NCI-H1930 (cell line): ENCODE measurements around the gene CPEB2.
"Not testable (repeated sequence)": the region's sequence is repeated elsewhere in the genome, so short reads cannot be mapped to it uniquely, and the experiment has no call there.

Experiments
- DNase-seq, 2 experiments: peaks; one replicate each; lab custom pipeline; 2025; lab: John Stamatoyannopoulos, UW

Gene CPEB2

DNA sequence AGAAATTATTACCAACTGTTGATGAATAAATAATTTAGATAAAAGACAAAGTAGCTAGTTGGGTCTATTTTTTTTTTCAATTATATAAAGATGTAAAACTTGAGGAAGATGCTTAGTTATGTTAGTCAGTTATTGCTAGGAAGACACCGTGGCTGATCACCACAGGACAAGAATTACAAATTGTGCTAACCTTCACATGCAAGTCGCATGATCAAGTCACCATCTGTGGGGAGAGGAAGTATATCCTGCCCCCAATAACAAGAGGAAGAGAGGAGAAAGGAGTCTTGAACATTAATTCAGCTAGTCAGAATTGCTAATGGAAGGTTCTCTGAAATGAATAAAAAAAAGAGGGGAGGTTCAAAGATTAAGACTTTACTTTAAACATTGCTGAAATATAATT, 52.3 kb downstream of the CPEB2 start:
- no peak for DNase-seq

GRCh38 chr4:15060213-15060612, 57.9 kb downstream of the CPEB2 start:
- DNase-seq = no peak

DNA sequence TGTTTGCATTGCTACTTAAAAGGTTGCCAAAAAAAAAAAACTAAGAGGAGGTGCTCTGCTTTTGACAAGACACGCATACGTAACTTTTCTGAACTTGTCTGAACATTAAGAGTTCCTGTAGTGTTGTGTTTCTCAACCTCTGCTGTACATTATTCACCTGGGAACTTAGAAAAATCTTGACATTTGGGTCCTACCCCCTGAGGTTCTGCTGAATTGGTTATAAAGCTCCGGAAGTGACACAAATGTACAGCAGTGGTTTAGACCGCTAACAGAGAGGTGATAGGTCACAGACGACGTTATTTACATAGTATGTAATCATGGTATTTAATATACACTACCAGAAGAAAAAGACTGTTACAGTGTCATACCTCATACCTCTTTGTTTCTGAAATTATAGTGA, 61.1 kb downstream of the CPEB2 start:
- no peak for DNase-seq

DNA sequence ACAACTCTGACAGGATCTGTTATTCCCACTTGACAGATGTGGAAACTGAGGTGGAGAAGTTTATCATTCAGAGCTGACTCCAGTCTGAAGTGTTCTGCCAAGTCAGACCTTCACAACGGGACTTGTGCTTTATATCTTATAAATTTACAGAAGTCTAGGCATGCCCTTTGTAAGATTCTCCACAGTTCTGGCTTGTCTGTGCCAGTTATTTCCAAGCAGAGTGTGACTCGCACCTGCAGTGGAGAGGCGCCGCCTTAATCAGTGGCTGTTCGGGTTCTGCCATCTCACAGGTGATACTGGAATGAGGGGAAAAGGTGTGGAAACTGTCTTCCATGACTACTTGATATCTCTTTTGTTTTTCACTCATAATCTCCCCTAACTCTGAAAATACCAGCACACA, 63.2 kb downstream of the CPEB2 start:
- DNase-seq = no peak

DNA sequence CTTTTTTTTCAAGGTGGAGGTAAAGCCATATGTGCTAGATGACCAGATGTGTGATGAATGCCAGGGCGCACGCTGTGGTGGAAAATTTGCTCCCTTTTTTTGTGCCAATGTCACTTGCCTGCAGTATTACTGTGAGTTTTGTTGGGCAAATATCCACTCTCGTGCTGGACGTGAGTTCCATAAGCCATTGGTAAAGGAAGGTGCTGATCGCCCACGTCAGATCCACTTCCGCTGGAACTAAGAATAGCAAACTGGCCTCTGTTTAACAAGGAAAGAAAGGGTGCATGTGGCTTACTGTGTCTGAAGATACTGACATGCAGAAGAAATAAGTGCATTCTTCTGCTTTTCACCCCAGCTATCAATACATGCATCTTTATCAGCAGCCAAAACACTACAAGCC, 63.9 kb downstream of the CPEB2 start:
- no peak for DNase-seq

DNA sequence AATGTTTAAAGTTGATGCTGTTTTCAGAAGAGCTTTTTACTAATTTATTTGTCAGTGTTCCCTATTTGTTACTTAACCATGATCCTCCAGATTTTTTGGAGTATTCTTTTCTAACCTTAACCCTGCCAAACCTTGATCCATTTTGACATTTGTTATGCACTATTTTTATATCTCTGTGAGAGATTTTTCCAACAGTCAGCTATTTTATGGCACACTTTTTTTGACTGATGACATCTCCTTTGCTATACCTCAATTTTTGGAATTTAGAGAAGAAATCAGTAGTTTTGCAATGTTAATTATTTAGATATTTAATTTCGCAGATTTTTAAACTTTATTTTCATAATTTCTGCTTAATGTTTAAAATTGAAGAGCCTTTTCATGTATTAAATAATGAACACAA, 66.0 kb downstream of the CPEB2 start:
- DNase-seq = no peak

GRCh38 chr4:15075875-15076274, 73.6 kb downstream of the CPEB2 start:
- DNase-seq = no peak

DNA sequence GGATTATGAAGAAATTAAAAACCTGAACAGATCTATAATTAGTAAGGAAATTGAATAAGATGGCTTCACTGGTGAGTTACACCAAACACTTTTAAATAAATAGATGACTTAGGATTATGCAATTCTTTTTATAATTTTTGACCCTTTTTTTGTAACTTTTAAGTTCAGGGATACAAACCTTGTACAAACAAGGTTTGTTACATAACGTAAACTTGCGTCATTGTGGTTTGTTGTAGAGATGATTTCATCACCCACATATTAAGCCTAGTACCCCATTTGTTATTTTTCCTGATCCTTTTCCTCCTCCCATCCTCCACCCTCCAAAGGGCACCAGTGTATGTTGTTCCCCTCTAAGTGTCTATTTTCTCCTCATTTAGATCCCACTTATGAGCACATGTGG, 75.7 kb downstream of the CPEB2 start:
- no peak for DNase-seq

DNA sequence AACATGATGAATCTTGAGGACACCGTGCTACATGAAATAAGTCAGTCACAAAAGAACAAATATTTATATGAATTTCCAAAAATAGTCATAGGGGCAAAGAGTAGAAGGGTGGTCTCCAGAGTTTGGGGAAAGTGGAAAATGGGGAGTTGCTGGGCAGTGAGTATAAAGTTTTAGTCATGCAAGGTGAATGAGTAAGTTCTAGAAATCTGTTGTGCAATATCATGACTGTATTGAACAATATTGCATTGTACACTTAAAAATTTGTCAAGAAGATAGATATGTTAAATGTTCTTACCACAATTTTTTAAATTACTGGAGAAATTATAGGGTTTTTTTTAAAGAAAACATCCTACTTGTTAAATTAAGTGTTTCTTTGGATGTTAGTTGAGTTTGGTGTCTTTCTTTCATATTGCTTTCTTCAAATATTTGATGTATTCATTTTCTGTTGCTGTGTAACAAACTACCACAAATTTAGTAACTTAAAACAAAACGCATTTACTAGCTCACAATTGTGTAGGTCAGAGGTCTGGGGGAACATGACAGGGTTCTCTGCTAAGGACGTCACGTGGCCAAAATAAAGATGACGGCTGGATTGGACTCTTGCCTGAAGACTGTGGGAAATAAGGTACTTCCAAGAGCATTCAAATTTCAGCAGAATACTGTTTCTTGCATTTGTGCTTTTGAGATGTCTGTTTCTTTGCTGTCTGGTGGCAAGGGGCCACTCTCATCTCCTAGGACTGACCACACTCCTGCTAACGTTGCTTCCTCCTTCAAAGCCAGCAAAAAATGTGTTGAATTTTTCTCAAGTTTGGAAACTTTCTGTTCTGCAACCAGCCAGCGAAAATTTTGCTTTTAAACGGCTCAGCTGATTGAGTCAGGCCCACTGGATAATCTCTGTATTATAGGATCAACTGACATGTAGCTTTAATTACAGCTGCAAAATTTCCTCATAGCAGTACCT, 76.7 kb downstream of the CPEB2 start:
- DNase-seq = no peak

DNA sequence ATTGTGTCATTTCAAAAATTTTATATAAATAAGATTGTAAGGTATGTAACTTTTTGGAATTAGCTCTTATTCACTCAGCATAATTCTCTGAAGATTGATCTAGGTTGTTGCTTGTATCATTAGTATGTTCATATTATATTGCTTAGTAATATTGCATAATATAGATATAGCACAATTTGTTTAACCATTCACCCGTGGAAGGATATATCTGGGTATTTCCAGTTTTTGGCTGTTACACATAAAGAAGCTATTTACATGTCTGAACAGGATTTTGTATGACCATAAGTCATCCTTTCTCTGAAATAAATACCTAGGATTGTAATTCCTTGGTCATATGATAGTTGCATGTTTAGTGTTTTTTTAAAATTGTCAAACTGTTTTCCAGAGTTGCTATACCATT, 82.5 kb downstream of the CPEB2 start:
- DNase-seq = no peak

- DNase-seq = not testable (repeated sequence)
Measured at GRCh38 chr4:15085762-15086161, 83.5 kb downstream of the CPEB2 start.

DNA sequence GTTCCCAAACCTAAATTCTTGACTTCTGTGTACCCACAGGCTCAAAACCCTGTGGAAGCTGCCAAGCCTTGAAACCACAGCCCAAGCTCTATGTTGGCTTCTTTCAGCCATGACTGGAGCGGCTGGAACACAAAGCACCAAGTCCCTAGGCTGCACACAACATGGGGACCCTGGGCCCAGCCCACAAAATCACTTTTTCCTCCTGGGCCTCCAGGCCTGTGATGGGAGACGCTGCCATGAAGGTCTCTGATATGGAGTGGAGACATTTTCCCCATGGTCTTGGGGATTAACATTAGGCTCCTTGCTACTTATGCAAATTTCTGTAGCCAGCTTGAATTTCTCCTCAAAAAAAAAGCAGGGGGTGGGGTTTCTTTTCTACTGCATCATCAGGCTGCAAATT, 84.0 kb downstream of the CPEB2 start:
- DNase-seq = not testable (repeated sequence)

DNA sequence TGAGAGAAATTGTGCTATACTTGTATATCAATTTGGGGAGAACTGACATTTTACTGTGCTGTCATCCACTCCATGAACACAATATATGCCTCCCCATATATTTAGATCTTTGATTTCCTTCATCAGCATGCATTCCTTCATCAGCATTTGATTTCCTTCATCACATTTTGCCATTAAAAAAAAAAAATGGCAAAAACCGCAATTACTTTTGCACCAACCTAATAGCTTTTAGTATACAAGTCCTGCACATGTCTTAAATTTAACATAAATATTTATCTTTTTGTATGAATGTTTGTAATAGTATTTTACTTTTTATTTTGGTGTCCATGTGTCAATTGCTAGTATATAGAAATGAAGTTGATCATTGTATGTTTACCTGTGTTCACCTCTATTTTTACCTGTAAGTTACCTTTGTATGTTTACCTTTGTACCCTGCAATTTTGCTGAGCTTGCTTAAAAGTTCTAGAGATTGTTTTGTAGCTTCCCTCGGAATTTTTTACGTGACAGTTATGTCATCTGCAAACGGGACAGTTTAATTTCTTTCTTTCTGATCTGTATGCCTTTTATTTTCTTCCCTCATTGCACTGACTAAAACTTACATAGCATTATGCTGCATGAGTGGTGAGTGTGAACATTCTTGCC, 86.2 kb downstream of the CPEB2 start:
- no peak for DNase-seq

DNA sequence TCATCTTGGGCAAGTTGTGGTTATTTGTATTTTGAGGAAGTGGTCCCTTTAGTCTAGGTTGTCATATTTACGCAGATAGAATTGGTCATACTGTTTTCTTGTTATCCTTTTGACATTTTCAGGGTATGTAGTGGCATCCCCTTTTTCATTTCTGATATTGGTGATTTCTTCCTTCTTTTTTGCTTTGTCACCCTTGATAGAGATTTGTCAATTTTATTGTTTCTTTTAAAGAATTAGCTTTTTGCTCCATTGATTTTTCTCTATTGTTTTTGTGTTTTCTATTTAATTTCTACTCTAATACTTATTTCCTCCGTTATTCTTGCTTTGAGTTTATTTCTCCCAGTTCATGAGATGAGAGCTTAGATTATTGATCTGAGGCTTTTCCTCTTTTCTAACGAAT, 87.7 kb downstream of the CPEB2 start:
- DNase-seq = no peak

- no peak for DNase-seq
Measured at GRCh38 chr4:15100380-15100779, 98.1 kb downstream of the CPEB2 start.

DNA sequence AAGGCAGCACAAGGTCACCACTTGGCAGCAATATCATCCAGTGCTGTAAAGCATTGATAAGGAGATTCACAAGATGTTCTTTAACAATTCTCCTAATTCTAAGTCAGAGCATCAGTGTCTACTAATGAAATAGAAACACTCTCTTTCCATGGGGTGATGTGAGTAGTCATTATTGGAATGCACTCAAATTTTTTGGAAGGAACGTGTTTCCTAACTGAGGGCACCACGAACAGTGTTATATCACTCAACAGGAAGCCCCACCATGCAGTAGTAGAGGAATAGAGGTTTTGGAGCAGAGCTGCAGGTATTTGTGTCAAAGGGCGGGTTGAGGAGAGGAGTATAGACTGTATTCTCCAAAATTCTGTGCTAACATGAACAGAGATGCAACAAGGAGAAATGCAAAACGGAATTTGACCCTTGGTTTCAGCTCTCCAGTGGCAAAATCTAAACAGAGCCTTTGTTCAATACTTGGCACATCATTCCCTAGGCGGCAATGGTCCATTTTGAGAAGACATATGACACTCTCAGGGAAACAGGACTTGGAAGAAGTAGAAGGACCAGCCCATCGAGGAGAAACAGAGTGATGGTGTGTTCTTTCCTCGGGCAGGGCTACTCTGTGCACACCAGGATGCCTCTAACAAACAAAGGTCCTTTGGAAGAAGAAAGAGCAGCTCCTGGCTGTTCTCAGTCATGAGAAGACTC, 98.9 kb downstream of the CPEB2 start:
- DNase-seq = no peak

GRCh38 chr4:15104825-15105224, 102.5 kb downstream of the CPEB2 start:
- no peak for DNase-seq

GRCh38 chr4:15106399-15106798, 104.1 kb downstream of the CPEB2 start:
- DNase-seq = no peak

- DNase-seq = no peak
Measured at GRCh38 chr4:15109600-15109999, 107.3 kb downstream of the CPEB2 start.

GRCh38 chr4:15110120-15110571, 107.9 kb downstream of the CPEB2 start:
- no peak for DNase-seq

DNA sequence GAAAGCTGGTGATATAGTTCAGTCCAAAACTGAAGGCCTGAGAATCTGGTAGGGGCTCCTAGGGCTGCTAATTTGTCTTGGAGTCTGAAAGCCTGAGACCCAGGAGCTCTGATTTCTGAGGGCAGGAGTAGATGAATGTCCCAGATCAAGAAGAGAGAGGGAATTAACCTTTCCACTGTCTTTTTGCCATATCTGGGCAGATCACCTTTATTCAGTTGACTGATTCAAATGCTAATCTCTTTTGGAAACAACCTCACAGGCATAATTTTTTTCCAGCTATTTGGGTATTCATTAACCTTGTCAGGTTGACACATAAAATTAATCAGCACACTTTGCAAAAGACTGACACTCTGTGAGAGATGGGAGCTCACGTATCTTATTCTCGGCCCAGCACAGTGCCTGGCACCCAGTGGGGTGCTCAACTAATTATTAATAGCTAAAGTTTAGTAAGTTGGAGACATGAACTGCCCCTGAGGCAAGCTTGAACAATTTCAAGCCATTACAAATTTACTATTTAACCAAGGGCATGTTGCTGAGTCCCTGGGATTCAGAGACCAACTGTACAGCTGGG, 114.3 kb downstream of the CPEB2 start:
- DNase-seq = no peak

GRCh38 chr4:15117270-15117946, 115.1 kb downstream of the CPEB2 start:
- DNase-seq = no peak
